ENCODE results near the gene USP31. TPM values are rescaled to one million over a fixed set of nuclear protein-coding genes. Genes with fewer than 3 reads are reported as not detected.

Gene USP31
- total RNA-seq, 1 experiment from 2014 or later = 6.7 TPM

DNA sequence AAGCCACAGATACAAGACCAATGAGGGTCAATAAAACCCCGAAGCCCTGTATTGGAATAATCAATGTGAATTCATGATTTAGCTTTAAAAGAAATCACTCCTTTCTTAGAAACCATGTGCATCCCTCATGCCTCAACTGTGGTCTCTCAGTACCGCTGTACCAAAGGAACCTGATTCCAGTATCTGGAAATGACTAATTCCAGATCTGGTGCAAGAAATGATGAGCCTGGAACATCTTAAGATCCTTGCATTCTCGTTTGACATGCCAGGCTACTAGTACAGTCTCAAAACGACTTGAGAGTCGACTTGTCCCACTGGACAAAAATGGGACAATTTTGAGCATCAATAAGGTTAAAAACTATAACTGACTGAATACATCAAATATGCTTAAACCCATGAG lies 21.2 kb downstream of the USP31 start:
- ATAC-seq (no peak), DNase-seq (no peak)
- TF ChIP-seq EZH2phosphoT487 (IDR thresholded peaks at IDR 0.05; ENCODE audit: borderline replicate concordance, low read length) (no peak), EZH2 (IDR thresholded peaks at IDR 0.05; ENCODE audit: low read length, unreplicated experiment) (no peak), CTCF (conservative IDR thresholded peaks at IDR 0.05; ENCODE audit: low read depth, low read length) (no peak)
- ChIA-PET POLR2A (ENCODE audit: unreplicated experiment) (no interaction called here), CTCF (no interaction called here)
- Histone ChIP-seq H3K4me3 (ENCODE audit: low read length) (no peak overlapping the region), H3K79me2 (ENCODE audit: low read length) (peaks cover 86% of the 10 kb centered on the region), H3K27me3 (ENCODE audit: low read length) (no peaks in the 10 kb centered on the region), H3K9me2 (replicated peaks; ENCODE audit: low read length) (no peaks in the 10 kb centered on the region), H3K27ac (ENCODE audit: low read length) (no peak overlapping the region), H2AFZ (ENCODE audit: low read length) (no peak overlapping the region), H3K4me2 (ENCODE audit: low read length) (no peak overlapping the region), H3K4me1 (ENCODE audit: insufficient read depth, low read length) (peaks cover 3% of the 10 kb centered on the region; the same call in 1 of the 2 replicates), H3F3A (ENCODE audit: low read length, unreplicated experiment) (no peaks in the 10 kb centered on the region), H3K9ac (ENCODE audit: low read length) (no peak overlapping the region), H3K9me3 (ENCODE audit: low read length) (no peaks in the 10 kb centered on the region), H4K20me1 (ENCODE audit: low read length) (0 out of 2 replicates have a peak, but pooled peaks cover 3% of the 10 kb centered on the region), H3K36me3 (ENCODE audit: low read depth, low read length) (no peaks in the 10 kb centered on the region)
- intact Hi-C loops (cut with micrococcal nuclease) = no loop called here
- BruUV-seq (replicated peaks) = no TSS peak

GRCh38 chr16:23125277-23125676 lies 24.0 kb downstream of the USP31 start:
- ChIA-PET CTCF (no interaction called here), POLR2A (ENCODE audit: unreplicated experiment) (no interaction called here)
- Histone ChIP-seq H3F3A (ENCODE audit: low read length, unreplicated experiment) (no peaks in the 10 kb centered on the region), H3K36me3 (ENCODE audit: low read depth, low read length) (no peaks in the 10 kb centered on the region), H3K9ac (ENCODE audit: low read length) (no peak overlapping the region), H3K4me1 (ENCODE audit: insufficient read depth, low read length) (peaks cover 3% of the 10 kb centered on the region; the same call in 1 of the 2 replicates), H3K27ac (ENCODE audit: low read length) (no peak overlapping the region), H2AFZ (ENCODE audit: low read length) (no peak overlapping the region), H3K4me2 (ENCODE audit: low read length) (no peak overlapping the region), H3K27me3 (ENCODE audit: low read length) (no peaks in the 10 kb centered on the region), H3K9me3 (ENCODE audit: low read length) (no peaks in the 10 kb centered on the region), H3K79me2 (ENCODE audit: low read length) (peaks cover 87% of the 10 kb centered on the region), H3K4me3 (ENCODE audit: low read length) (no peak overlapping the region), H4K20me1 (ENCODE audit: low read length) (0 out of 2 replicates have a peak, but pooled peaks cover 3% of the 10 kb centered on the region), H3K9me2 (replicated peaks; ENCODE audit: low read length) (no peaks in the 10 kb centered on the region)
- no peak for DNase-seq
- TF ChIP-seq CTCF (conservative IDR thresholded peaks at IDR 0.05; ENCODE audit: low read depth, low read length) (no peak), EZH2phosphoT487 (IDR thresholded peaks at IDR 0.05; ENCODE audit: borderline replicate concordance, low read length) (no peak), EZH2 (IDR thresholded peaks at IDR 0.05; ENCODE audit: low read length, unreplicated experiment) (no peak)
- intact Hi-C loops (cut with micrococcal nuclease) = no loop called here
- no TSS peak for BruUV-seq (replicated peaks)
- ATAC-seq = no peak

- no peak for TF ChIP-seq CTCF (conservative IDR thresholded peaks at IDR 0.05; ENCODE audit: low read depth, low read length)
- no peak for TF ChIP-seq EZH2phosphoT487 (IDR thresholded peaks at IDR 0.05; ENCODE audit: borderline replicate concordance, low read length)
- TF ChIP-seq EZH2 (IDR thresholded peaks at IDR 0.05; ENCODE audit: low read length, unreplicated experiment) = no peak
- Histone ChIP-seq H3K79me2 (ENCODE audit: low read length) (peaks cover 88% of the 10 kb centered on the region), H3K36me3 (ENCODE audit: low read depth, low read length) (no peaks in the 10 kb centered on the region), H3K27me3 (ENCODE audit: low read length) (no peaks in the 10 kb centered on the region), H3K9me2 (replicated peaks; ENCODE audit: low read length) (no peaks in the 10 kb centered on the region), H4K20me1 (ENCODE audit: low read length) (0 out of 2 replicates have a peak, but pooled peaks cover 3% of the 10 kb centered on the region), H3K4me3 (ENCODE audit: low read length) (no peak overlapping the region), H3K9me3 (ENCODE audit: low read length) (no peaks in the 10 kb centered on the region), H3K4me1 (ENCODE audit: insufficient read depth, low read length) (peaks cover 3% of the 10 kb centered on the region; the same call in 1 of the 2 replicates), H3K4me2 (ENCODE audit: low read length) (no peak overlapping the region), H2AFZ (ENCODE audit: low read length) (0 out of 2 replicates have a peak overlapping the region, but pooled peaks have one; percentile 7), H3K9ac (ENCODE audit: low read length) (no peak overlapping the region), H3F3A (ENCODE audit: low read length, unreplicated experiment) (no peaks in the 10 kb centered on the region), H3K27ac (ENCODE audit: low read length) (no peak overlapping the region)
- ChIA-PET POLR2A (ENCODE audit: unreplicated experiment) (no interaction called here), CTCF (no interaction called here)
- no TSS peak for BruUV-seq (replicated peaks)
- ATAC-seq (peak; percentile 89), DNase-seq (peak; percentile 68)
- intact Hi-C loops (cut with micrococcal nuclease) = no loop called here
These were observed 24.9 kb downstream of the USP31 start for GRCh38 chr16:23124315-23124714.
